Esophagus (tissue), 2 donors: ENCODE measurements around the gene SPATA31A1. TPM values are rescaled to one million over a fixed set of nuclear protein-coding genes. Genes with fewer than 3 reads are reported as not detected.
"Not testable (repeated sequence)": the region's sequence is repeated elsewhere in the genome, so short reads cannot be mapped to it uniquely, and the experiment has no call there.

ENCODE experiments used
- H3K27ac ChIP-seq, 2 donors: one replicate each; pipeline ENCODE4 v1.5.1; 2013; ENCODE audit warnings: low read depth in 2 of 2, mild to moderate bottlenecking in 2 of 2, inconsistent platforms in 1 of 2, low read length in 1 of 2, moderate library complexity in 1 of 2
- H3K27me3 ChIP-seq, 2 donors: one replicate each; pipeline ENCODE4 v1.6.1; 2013; ENCODE audit warnings: low read length in 2 of 2, control low read depth in 1 of 2, mild to moderate bottlenecking in 1 of 2; ENCODE audit not compliant: insufficient read depth in 2 of 2, control insufficient read depth in 1 of 2
- H3K36me3 ChIP-seq, 2 donors: one replicate each; pipeline ENCODE4 v1.6.1; 2013; ENCODE audit warnings: low read length in 1 of 2; ENCODE audit not compliant: control insufficient read depth in 2 of 2, insufficient read depth in 2 of 2
- H3K4me1 ChIP-seq, 2 donors: one replicate each; pipeline ENCODE4 v1.6.1; 2013; ENCODE audit warnings: low read length in 1 of 2; ENCODE audit not compliant: control insufficient read depth in 2 of 2, insufficient read depth in 2 of 2
- H3K4me3 ChIP-seq, 2 donors: one replicate each; pipeline ENCODE4 v1.5.1; 2013; ENCODE audit warnings: low read length in 2 of 2, mild to moderate bottlenecking in 2 of 2, low read depth in 1 of 2, moderate library complexity in 1 of 2
- H3K9me3 ChIP-seq, 2 donors: one replicate each; pipeline ENCODE4 v1.6.1; 2013; ENCODE audit warnings: mild to moderate bottlenecking in 2 of 2, low read depth in 1 of 2, low read length in 1 of 2, moderate library complexity in 1 of 2; ENCODE audit not compliant: control insufficient read depth in 2 of 2, insufficient read depth in 1 of 2
- WGBS, 2 donors: extraction: QIAGEN DNeasy Blood & Tissue Kit; methylation state at CpG; one replicate each; pipeline ENCODE4 v1.1.7; 2013; 5-methylcytosine and 5-hydroxymethylcytosine counted together
- polyA plus RNA-seq, 2 donors: library from polyadenylated mRNA; stranded (reverse); fragments of 200-250 nt; gene quantifications; one replicate each; pipeline ENCODE4 v1.2.3, GENCODE V29; 2013
- donor health status: healthy with polysubstance abuse.
- donor health status: Bipolar disorder and iron deficiency.

Gene SPATA31A1
- polyA plus RNA-seq = not detected

GRCh38 chr9:39355369-39355768 is at the start of gene SPATA31A1:
SPATA31A1 (plus strand) TSS chr9:39355669; CDS start chr9:39355731, 62 bp downstream.
- not testable (repeated sequence) for H3K27me3 ChIP-seq, H3K9me3 ChIP-seq, H3K4me3 ChIP-seq, H3K27ac ChIP-seq, H3K36me3 ChIP-seq, H3K4me1 ChIP-seq
- 81 to 100% methylated on average over 1 to 3 of the region's 6 CpGs for WGBS, 2 donors

- not testable (repeated sequence) for H3K9me3 ChIP-seq, H3K36me3 ChIP-seq, H3K4me1 ChIP-seq, H3K4me3 ChIP-seq, H3K27me3 ChIP-seq, H3K27ac ChIP-seq
- WGBS, 2 donors = 68 to 88% methylated on average over 1 of the region's 2 CpGs
These were observed 52.1 kb downstream of the SPATA31A1 start for GRCh38 chr9:39407261-39408204.

GRCh38 chr9:39411254-39411940 is 55.9 kb downstream of the SPATA31A1 start:
- H3K27me3 ChIP-seq, H3K9me3 ChIP-seq, H3K4me3 ChIP-seq, H3K27ac ChIP-seq, H3K36me3 ChIP-seq, H3K4me1 ChIP-seq: not testable (repeated sequence)
- WGBS, 2 donors = no CpG with 5 or more reads among the region's 1 CpG

Other genes with a start within 250 kb of the SPATA31A1 start
- 1 to 10 TPM; 4.5 to 5.2 TPM for gene CNTNAP3, start 67.5 kb upstream of the SPATA31A1 start, polyA plus RNA-seq